NCI-H2081 treated with DMSO at 0.1 percent for 48 hours (cell line): ENCODE results near the gene CUL5.
"Not testable (repeated sequence)": the region's sequence is repeated elsewhere in the genome, so short reads cannot be mapped to it uniquely, and the experiment has no call there.

ENCODE experiments used
- DNase-seq: peaks from one replicate; lab custom pipeline; 2025; lab: John Stamatoyannopoulos, UW

CUL5 gene

DNA sequence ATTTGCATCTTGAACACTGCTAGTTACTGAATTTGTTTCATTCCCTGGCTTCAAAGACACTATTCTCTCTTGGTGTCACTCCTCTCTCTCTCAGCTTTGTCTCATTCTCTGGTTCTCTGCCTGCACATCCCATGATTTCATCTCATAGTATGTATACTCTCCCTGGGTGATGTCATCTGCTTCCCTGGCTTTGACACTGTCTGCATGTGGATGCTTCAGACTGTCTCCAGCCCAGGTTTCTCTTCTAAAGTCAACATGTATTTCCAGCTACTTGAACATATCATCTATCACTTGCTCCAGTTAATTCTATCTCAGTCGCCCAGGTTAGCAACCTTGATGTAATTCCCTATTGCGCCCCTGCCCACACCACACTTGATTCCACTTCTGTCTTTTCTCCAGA is 103.4 kb downstream of the CUL5 start:
- DNase-seq, result no peak

DNA sequence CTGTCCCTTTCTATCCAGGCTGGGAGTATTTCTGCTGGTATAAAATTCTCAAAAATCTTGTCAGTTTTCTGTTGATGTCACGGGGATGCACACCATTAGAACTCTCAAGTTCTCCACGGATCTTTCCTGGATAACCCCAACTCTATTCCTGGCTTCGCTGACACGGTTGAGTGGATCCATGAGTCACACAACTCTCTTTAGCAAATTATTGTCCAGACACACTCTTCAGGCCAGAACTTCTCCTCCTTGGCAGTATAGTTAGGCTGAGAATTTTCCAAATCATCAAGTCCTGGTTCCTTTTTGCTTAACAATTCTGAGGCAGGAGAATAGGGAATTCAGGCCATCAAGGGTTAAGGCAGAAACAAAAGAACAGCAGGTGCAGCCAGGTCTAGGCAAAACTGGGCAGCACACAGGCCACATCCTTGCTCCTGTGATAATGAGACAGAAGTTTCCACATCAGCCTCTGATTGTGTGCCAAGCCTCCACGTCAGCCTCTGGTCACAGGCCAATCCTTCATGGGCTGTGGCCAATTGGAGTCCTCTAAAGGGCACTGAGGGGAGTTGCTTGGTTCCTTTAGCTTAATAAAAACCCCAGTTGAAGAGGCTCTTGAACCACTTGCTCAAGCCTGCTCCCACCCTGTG is 106.9 kb downstream of the CUL5 start:
- DNase-seq, result no peak

DNA sequence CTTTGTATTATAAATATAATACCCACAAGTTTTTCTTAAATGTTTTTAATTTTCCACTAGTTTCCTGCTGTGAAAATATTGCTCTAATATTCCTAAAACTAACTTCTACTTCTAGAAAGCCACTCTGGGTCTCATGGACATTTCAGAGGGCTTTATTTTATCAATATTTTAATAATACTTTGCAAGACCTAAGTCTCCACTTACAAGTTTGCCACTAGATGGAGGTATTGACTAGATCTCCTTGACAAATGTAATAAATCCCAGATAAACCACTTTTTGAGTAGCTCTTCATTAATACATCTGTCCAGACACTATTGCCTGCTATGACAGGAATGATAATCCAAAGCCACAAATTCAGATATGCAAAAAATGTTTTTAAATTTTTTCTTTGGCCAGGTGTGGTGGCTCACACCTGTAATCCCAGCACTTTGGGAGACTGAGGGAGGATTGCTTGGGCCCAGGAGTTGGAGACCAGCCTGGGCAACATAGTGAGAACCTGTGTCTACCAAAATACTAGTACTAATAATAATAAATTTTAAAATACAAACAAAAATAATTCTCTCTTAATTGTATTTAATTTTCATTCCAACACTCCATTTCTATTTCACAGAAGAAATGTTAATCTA is 109.2 kb downstream of the CUL5 start:
- DNase-seq, result peak; percentile 7

- not testable (repeated sequence) for DNase-seq
These were observed 112.2 kb downstream of the CUL5 start for GRCh38 chr11:108120936-108121273.

DNA sequence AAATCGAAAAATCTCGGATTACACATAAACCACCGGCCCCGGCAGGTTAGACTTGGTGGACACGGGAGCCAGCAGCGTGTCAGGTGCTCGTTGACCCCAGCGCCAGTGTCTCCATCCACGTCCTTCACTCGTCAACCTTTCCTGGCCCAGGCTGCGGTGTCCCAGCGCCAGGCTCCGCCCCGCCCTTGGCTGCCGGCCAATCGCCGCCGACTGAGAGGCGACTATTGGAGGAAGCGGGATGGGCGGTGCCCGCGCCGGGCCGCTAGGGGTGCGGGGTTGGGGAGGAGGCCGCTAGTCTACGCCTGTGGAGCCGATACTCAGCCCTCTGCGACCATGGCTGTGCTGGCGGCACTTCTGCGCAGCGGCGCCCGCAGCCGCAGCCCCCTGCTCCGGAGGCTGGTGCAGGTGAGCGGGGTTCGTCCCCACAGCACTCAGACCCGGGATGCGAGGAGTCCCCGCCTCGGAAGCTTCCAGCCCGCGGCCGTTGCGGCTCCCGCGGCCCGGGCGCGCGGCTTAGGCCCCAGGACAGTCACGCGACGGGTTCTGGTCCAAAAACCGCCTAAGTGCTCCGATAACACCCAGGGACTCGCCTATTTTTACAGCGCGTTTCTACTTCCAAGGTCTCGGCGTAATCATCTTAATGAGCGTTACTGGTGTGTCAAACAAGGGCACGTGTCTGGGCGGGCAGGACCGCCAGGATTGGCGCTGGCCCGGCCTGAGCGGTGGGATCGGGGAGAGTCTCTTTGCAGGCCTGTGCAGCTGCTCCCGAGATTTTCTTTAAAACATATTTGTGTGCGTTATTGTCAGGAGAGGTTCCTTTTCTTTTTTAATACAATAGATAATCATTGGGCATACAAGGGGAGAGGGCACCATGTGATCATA is 112.8 kb downstream of the CUL5 start, which contains the start of gene ACAT1:
Gene ACAT1, plus strand, starts transcription at position 294 of the 882 bp plus-strand sequence. Its CDS starts 40 bp downstream, at position 334.
- DNase-seq, result peak; percentile 49

DNA sequence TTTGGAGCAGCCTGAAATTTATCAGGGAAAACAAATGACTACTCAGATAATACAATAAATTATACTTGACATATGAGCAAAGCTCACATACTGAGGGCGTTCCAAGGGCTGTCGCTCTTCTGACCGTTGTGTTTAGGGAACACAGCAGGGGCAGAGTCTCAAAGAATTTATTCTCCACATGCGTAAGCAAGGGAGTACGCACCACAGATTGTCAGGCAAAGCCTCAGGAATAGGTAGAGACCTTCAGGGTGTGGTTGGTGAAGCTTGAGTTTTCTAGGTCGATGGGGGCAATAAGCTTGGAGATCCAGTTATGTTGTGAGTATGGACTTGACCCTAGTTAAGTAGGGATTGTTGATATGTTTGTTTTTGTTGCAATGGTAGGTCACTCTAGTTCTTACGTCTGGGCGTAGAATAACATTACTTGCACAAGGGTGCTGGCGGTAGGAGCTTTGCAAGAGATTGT is 113.5 kb downstream of the CUL5 start:
- no peak for DNase-seq

- no peak for DNase-seq
These were observed 116.4 kb downstream of the CUL5 start for GRCh38 chr11:108125096-108125495.

- DNase-seq, result no peak
These were observed 120.1 kb downstream of the CUL5 start for GRCh38 chr11:108128772-108129171.

DNA sequence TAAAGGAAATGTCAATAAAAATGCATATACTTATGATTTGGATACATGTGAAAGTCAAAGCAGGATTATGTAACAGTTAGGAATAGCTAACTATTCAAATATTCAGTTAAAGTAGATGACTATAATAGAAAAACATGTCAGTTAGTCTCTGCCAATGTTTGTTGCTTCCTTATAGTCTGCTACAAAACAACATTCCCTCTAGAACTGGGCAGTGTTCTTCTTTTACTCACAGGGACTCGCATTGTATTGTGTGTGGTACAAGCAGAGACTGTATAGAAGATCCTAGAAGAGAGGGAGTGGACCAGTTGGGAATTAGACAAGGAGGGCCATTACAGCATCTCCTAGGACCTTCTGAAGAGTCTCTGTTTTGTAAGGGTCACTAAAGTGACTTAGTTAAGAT is 123.3 kb downstream of the CUL5 start:
- no peak for DNase-seq

- not testable (repeated sequence) for DNase-seq
These were observed 124.4 kb downstream of the CUL5 start for GRCh38 chr11:108132993-108133538.

- DNase-seq, result no peak
These were observed 127.3 kb downstream of the CUL5 start for GRCh38 chr11:108135845-108136544.

DNA sequence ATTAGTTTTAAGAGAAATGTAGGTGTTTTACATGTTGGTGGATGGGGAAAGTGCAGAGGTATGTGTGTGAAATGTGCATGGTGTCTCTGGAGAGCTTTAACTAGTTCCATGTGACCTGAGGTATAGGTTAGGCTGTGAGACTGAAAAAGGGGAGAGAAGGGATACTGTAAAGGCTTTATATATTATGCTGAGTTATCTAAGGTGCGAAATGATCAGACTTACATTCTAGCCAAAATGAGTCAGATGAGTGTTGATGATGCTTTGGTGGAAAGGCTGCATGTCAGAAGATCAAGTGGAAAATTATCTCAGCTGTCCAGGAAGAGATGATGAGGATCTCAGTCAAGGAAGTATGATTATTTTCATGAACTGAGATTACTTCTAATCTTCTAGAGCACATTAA is 128.5 kb downstream of the CUL5 start:
- no peak for DNase-seq

GRCh38 chr11:108142304-108142703 is 133.6 kb downstream of the CUL5 start:
- no peak for DNase-seq

GRCh38 chr11:108144615-108145014 is 135.9 kb downstream of the CUL5 start:
- DNase-seq, result no peak

DNA sequence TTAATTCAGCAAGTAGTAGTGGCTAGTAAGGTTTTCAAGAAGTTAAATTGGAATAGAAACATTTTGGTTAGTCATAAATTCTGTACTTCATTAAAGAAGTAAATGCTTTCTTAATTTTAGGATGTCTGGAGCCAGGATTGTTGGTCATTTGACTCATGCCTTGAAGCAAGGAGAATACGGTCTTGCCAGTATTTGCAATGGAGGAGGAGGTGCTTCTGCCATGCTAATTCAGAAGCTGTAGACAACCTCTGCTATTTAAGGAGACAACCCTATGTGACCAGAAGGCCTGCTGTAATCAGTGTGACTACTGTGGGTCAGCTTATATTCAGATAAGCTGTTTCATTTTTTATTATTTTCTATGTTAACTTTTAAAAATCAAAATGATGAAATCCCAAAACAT is 138.5 kb downstream of the CUL5 start:
- no peak for DNase-seq

- no peak for DNase-seq
These were observed 139.9 kb downstream of the CUL5 start for GRCh38 chr11:108148556-108148955.

DNA sequence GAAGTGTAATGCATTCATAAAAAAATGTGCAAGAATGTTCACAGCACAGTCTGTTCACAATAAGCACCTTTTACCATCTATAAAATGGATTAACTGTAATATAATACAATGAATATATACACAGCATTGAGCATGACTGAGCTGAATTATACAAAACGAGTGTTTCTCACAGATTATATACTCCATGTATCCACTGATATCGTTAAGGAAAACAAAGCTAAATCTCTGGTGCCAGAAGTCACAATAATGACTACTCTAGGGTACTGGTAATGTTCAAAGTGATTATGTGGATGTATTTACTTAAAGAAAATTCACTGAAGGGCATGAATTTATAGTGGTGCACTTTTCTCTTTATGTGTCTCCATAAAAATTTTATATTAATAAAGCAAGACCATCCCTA is 145.9 kb downstream of the CUL5 start:
- no peak for DNase-seq
